D721Med (cell line): ENCODE data around the gene MYH11.
A peak's percentile ranks its signal among the peaks of the same experiment; 100 is the strongest.

Experiments
- DNase-seq: peaks from one replicate; pipeline ENCODE4 v3.0.0; 2011; ENCODE audit warnings: low spot score; ENCODE audit not compliant: insufficient read length
- FAIRE-seq: peaks from 2 replicates; lab custom pipeline; 2011; peaks lifted over from hg19 to GRCh38; lab: Jason Lieb, UNC
- CTCF ChIP-seq: IDR thresholded peaks from 2 replicates; pipeline ENCODE4 v1.5.1; 2012; ENCODE audit warnings: mild to moderate bottlenecking, control low read depth; ENCODE audit not compliant: insufficient read depth; ENCODE audit errors: missing control alignments

MYH11 gene

GRCh38 chr16:15876503-15876902, 19.7 kb upstream of the MYH11 start:
- FAIRE-seq (no peak), DNase-seq (no peak)
- no peak for TF ChIP-seq CTCF

GRCh38 chr16:15874745-15875314, 18.0 kb upstream of the MYH11 start:
- TF ChIP-seq CTCF: peak; percentile 67

DNA sequence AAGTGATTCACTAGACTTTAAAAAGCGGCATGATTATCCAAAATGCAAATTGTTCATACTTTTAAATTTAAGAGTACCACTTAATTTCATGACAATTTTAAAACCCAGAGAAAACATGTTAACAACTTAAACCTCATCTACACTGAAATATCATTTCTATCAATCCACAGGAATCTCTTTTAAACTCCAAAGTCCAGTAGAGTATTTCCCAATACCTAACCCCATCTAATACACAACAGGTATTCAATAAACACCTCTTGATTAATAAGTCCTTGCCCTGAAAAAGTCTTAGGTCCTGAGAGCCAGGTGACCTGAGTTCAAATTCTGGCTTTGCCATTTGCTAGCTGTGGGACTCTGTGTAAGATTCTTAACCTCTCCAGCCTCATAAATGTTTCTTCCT, 16.9 kb upstream of the MYH11 start:
- FAIRE-seq (no peak), DNase-seq (no peak)
- no peak for TF ChIP-seq CTCF

More at GRCh38 chr16:15874745-15875314, 18.0 kb upstream of the MYH11 start:
- FAIRE-seq: no peak
- no peak for DNase-seq

DNA sequence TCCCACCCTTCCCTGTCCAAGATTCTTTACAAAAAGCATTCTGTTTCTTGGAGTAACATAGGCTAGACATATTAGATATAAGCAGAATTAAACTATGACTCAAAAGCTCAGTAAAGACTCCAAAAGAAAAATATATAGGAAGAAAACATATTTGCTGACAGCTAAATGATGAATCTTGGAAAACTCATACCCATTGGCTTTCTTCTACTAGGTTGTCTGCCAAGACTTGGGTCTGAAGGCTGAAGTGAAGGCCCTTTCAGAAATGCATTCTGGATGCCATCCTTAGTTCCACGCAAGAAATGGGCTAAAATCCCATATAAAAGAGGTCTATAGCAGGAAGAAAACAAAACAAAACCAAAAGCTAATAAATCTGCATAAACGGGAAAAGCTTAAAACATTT, 16.5 kb upstream of the MYH11 start:
- FAIRE-seq (no peak), DNase-seq (no peak)
- no peak for TF ChIP-seq CTCF

DNA sequence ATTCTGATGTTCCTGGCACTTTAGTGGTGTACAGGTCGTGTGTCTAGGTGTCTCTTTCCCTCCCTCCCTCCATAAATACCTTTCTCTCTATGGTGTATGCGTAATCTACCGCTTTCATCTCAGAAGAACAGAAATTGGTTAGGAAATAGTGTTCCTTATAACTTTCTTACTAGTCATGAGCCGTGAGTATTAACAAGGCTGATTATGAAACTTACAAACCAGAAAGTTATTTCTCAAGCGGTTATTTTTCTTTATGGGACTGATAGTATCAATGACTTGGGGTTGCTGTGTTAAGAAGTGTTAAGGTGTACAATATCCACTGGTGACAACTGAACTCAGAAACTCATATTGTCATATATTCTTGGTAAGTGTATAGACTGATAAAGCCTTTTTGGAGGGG, 13.2 kb upstream of the MYH11 start:
- DNase-seq: no peak
- FAIRE-seq: no peak
- no peak for TF ChIP-seq CTCF

DNA sequence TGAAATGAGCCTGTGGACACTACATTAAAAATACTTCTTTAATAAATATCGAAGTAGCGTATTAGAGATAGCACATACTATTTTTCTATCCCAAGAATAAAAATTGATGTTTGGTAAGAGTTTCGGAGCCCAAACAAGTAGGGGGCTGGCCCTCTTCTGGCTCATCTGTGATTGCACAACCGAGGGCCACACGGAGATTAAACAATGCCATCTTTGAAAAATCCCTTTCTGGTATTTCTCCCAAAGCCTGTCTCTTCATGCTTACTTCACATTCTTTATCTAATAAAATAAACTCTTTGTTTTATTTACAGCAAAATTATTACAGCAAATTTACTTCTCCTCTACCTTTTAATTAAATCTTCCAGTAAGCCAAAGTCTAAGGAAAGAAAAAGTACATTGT, 9.6 kb upstream of the MYH11 start:
- DNase-seq (no peak), FAIRE-seq (no peak)
- no peak for TF ChIP-seq CTCF

DNA sequence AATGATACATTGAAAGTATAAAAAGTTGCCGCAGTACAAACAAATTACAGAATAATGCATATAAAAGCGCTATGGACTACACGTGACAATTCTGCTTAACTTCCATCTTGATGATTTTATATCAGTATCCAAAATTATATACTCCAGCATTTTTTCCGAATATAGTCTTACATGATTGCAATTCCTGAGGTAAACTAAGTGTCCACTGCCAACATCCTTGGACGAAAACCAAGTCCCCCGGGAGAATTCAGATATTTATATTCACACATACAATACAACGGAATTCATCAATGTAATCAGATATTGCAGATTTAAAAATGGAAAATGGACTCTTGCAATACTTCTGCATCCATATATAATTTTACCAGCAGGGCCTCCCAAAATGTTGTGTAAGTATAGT, 8.9 kb upstream of the MYH11 start:
- DNase-seq (no peak), FAIRE-seq (no peak)
- TF ChIP-seq CTCF: no peak
